ENCODE results near the gene ZNF575.
"Not testable (repeated sequence)": the region's sequence is repeated elsewhere in the genome, so short reads cannot be mapped to it uniquely, and the experiment has no call there.

Gene ZNF575

DNA sequence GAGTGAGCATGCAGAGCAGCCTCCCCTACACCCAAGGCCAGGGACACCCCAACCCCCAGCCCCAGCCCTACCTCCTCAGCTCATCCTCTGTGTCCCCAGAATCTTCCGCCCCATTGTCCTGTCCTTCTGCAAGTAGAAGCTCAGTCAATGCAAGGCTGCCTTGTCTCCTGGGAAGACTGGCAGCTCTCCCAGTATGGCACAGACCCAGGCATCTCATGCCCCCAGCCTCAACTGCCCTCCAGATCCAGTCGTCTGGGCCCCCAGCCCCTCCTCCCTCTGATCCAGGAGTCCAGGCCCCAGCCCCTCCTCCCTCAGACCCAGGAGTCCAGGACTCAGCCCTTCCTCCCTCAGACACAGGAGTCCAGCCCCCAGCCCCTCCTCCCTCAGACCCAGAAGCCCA, 13.0 kb downstream of the ZNF575 start:
- Histone ChIP-seq H3K27ac (ENCODE audit: low read depth, low read length) (no peak overlapping the region), H3K27me3 (ENCODE audit: control insufficient read depth, insufficient read depth, low read length) (no peaks in the 10 kb centered on the region), H3K4me1 (ENCODE audit: control insufficient read depth, insufficient read depth, low read length) (no peaks in the 10 kb centered on the region), H3K36me3 (ENCODE audit: control insufficient read depth, insufficient read depth, low read length) (peaks cover 48% of the 10 kb centered on the region), H3K9ac (ENCODE audit: low read length) (no peak overlapping the region), H3K4me3 (ENCODE audit: low read depth, low read length) (no peak overlapping the region), H3K9me3 (ENCODE audit: control insufficient read depth, insufficient read depth, low read depth, low read length) (no peaks in the 10 kb centered on the region)

DNA sequence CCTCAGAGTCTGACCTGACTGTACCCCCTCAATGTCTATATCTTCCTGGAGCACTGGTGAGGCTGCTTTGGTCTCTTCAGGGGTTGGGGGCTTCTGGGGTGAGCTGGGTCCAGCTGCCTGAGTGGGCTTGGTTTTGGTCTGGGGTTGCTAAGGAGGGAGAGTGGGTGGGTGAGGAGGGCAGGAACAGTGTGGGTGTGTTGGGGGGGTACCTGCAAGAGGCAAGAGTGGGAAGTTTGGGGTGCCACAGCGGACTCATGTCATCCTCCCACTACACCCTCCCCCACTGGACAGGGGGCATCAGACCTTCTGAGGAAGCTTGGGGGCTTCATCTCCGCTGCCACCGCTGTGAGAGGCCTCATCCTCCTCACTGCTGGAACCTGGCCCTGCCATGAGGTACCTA, 13.6 kb downstream of the ZNF575 start:
- H3K27me3 ChIP-seq (ENCODE audit: control insufficient read depth, insufficient read depth, low read length), result no peaks in the 10 kb centered on the region
- H3K4me3 ChIP-seq (ENCODE audit: low read depth, low read length), result no peak overlapping the region
- no peak overlapping the region for H3K27ac ChIP-seq (ENCODE audit: low read depth, low read length)
- no peaks in the 10 kb centered on the region for H3K4me1 ChIP-seq (ENCODE audit: control insufficient read depth, insufficient read depth, low read length)
- no peak overlapping the region for H3K9ac ChIP-seq (ENCODE audit: low read length)
- no peaks in the 10 kb centered on the region for H3K9me3 ChIP-seq (ENCODE audit: control insufficient read depth, insufficient read depth, low read depth, low read length)
- H3K36me3 ChIP-seq (ENCODE audit: control insufficient read depth, insufficient read depth, low read length), result peaks cover 50% of the 10 kb centered on the region

DNA sequence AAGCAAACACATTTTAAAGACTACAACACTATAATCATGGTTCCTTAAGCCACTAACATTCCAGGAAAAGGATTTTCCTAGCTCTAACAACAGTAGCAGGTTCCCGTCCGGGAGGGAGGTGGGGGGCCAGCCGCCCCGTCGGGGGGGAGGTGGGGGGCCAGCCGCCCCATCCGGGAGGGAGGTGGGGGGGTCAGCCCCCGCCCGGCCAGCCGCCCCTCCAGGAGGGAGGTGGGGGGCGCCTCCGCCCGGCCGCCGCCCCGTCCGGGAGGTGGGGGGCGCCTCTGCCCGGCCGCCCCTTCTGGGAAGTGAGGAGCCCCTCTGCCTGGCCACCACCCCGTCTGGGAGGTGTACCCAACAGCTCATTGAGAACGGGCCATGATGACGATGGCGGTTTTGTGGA, 14.9 kb downstream of the ZNF575 start:
- peaks cover 48% of the 10 kb centered on the region for H3K36me3 ChIP-seq (ENCODE audit: control insufficient read depth, insufficient read depth, low read length)
- not testable (repeated sequence) for H3K27ac ChIP-seq (ENCODE audit: low read depth, low read length); H3K9ac ChIP-seq (ENCODE audit: low read length); H3K27me3 ChIP-seq (ENCODE audit: control insufficient read depth, insufficient read depth, low read length); H3K4me3 ChIP-seq (ENCODE audit: low read depth, low read length); H3K9me3 ChIP-seq (ENCODE audit: control insufficient read depth, insufficient read depth, low read depth, low read length); H3K4me1 ChIP-seq (ENCODE audit: control insufficient read depth, insufficient read depth, low read length)

DNA sequence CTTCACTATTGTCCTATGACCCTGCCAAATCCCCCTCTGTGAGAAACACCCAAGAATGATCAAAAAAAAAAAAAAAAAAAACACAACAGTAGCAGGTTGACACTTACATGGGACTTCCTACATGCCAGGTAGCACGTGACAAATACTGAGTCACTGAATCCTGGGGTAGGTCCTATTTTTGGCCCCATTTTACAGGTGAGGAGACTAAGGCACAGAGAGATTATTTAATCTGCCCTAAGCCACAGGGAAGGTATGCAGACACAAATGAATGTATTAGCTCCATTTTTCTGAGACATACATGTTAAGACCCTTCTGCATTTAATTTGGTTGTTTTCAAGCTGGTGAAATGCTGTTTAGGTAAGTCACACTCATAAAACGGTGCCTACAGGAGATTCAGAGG, 15.7 kb downstream of the ZNF575 start:
- Histone ChIP-seq H3K9me3 (ENCODE audit: control insufficient read depth, insufficient read depth, low read depth, low read length) (no peaks in the 10 kb centered on the region), H3K36me3 (ENCODE audit: control insufficient read depth, insufficient read depth, low read length) (peaks cover 48% of the 10 kb centered on the region), H3K4me1 (ENCODE audit: control insufficient read depth, insufficient read depth, low read length) (no peaks in the 10 kb centered on the region), H3K9ac (ENCODE audit: low read length) (no peak overlapping the region), H3K4me3 (ENCODE audit: low read depth, low read length) (no peak overlapping the region), H3K27me3 (ENCODE audit: control insufficient read depth, insufficient read depth, low read length) (no peaks in the 10 kb centered on the region), H3K27ac (ENCODE audit: low read depth, low read length) (no peak overlapping the region)

GRCh38 chr19:43551399-43552197, 18.6 kb downstream of the ZNF575 start:
- Histone ChIP-seq H3K36me3 (ENCODE audit: control insufficient read depth, insufficient read depth, low read length) (peaks cover 44% of the 10 kb centered on the region), H3K27ac (ENCODE audit: low read depth, low read length) (no peak overlapping the region), H3K4me1 (ENCODE audit: control insufficient read depth, insufficient read depth, low read length) (no peaks in the 10 kb centered on the region), H3K9ac (ENCODE audit: low read length) (no peak overlapping the region), H3K9me3 (ENCODE audit: control insufficient read depth, insufficient read depth, low read depth, low read length) (no peaks in the 10 kb centered on the region), H3K4me3 (ENCODE audit: low read depth, low read length) (no peak overlapping the region), H3K27me3 (ENCODE audit: control insufficient read depth, insufficient read depth, low read length) (no peaks in the 10 kb centered on the region)

- Histone ChIP-seq H3K27me3 (ENCODE audit: control insufficient read depth, insufficient read depth, low read length) (no peaks in the 10 kb centered on the region), H3K9me3 (ENCODE audit: control insufficient read depth, insufficient read depth, low read depth, low read length) (no peaks in the 10 kb centered on the region), H3K4me3 (ENCODE audit: low read depth, low read length) (no peak overlapping the region), H3K27ac (ENCODE audit: low read depth, low read length) (no peak overlapping the region), H3K4me1 (ENCODE audit: control insufficient read depth, insufficient read depth, low read length) (no peaks in the 10 kb centered on the region), H3K36me3 (ENCODE audit: control insufficient read depth, insufficient read depth, low read length) (peaks cover 44% of the 10 kb centered on the region), H3K9ac (ENCODE audit: low read length) (no peak overlapping the region)
These were observed 19.1 kb downstream of the ZNF575 start for GRCh38 chr19:43552198-43552450.

DNA sequence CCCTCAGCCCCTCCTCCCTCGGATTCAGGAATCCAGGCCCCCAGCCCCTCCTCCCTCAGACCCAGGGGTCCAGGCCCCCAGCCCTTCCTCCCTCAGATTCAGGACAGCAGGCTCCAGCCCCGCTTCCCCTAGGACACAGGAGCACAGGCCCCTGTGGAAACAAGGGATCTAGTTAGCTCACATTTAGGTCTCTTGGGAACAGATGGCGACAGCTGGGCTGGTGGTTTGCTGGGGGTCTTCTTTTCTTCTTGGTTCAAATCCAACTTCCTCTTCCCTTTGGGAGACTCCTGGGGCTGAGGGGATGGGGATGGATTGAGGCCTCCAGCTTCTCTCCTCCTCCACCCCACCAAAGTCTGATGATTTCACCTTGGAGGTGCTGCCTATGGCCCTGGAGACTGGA, 19.6 kb downstream of the ZNF575 start:
- H3K36me3 ChIP-seq (ENCODE audit: control insufficient read depth, insufficient read depth, low read length), result peaks cover 44% of the 10 kb centered on the region
- H3K4me1 ChIP-seq (ENCODE audit: control insufficient read depth, insufficient read depth, low read length), result no peaks in the 10 kb centered on the region
- H3K27ac ChIP-seq (ENCODE audit: low read depth, low read length), result no peak overlapping the region
- H3K9me3 ChIP-seq (ENCODE audit: control insufficient read depth, insufficient read depth, low read depth, low read length), result no peaks in the 10 kb centered on the region
- H3K4me3 ChIP-seq (ENCODE audit: low read depth, low read length), result no peak overlapping the region
- H3K9ac ChIP-seq (ENCODE audit: low read length), result no peak overlapping the region
- H3K27me3 ChIP-seq (ENCODE audit: control insufficient read depth, insufficient read depth, low read length), result no peaks in the 10 kb centered on the region

DNA sequence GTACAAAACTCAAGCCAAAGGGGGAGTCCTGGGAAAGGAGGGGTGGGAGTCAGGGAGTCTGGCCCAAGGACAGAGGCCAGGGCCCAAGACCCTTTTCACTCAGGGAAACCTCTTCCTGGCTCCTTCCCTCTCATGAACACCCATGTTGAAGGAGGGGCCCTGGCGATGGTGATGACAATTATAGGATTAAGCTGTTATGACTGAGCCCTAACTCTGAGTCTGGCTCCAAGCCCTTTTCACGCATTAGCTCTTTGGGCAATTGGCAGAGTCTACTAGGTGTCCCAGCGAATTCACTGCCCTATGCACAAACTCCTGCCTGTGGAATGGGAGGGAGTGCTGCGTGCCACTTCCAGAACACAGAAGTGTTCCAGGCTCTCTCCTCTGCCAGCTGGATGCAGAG, 20.7 kb downstream of the ZNF575 start:
- Histone ChIP-seq H3K9me3 (ENCODE audit: control insufficient read depth, insufficient read depth, low read depth, low read length) (no peaks in the 10 kb centered on the region), H3K27me3 (ENCODE audit: control insufficient read depth, insufficient read depth, low read length) (no peaks in the 10 kb centered on the region), H3K9ac (ENCODE audit: low read length) (no peak overlapping the region), H3K36me3 (ENCODE audit: control insufficient read depth, insufficient read depth, low read length) (peaks cover 49% of the 10 kb centered on the region), H3K4me3 (ENCODE audit: low read depth, low read length) (no peak overlapping the region), H3K27ac (ENCODE audit: low read depth, low read length) (no peak overlapping the region), H3K4me1 (ENCODE audit: control insufficient read depth, insufficient read depth, low read length) (no peaks in the 10 kb centered on the region)

- Histone ChIP-seq H3K4me3 (ENCODE audit: low read depth, low read length) (no peak overlapping the region), H3K27me3 (ENCODE audit: control insufficient read depth, insufficient read depth, low read length) (no peaks in the 10 kb centered on the region), H3K9ac (ENCODE audit: low read length) (no peak overlapping the region), H3K27ac (ENCODE audit: low read depth, low read length) (no peak overlapping the region), H3K4me1 (ENCODE audit: control insufficient read depth, insufficient read depth, low read length) (no peaks in the 10 kb centered on the region), H3K9me3 (ENCODE audit: control insufficient read depth, insufficient read depth, low read depth, low read length) (no peaks in the 10 kb centered on the region), H3K36me3 (ENCODE audit: control insufficient read depth, insufficient read depth, low read length) (peaks cover 46% of the 10 kb centered on the region)
These were observed 21.4 kb downstream of the ZNF575 start for GRCh38 chr19:43554317-43554895.

GRCh38 chr19:43555185-43555770, 22.3 kb downstream of the ZNF575 start:
- no peaks in the 10 kb centered on the region for H3K4me1 ChIP-seq (ENCODE audit: control insufficient read depth, insufficient read depth, low read length)
- H3K27ac ChIP-seq (ENCODE audit: low read depth, low read length), result no peak overlapping the region
- no peaks in the 10 kb centered on the region for H3K27me3 ChIP-seq (ENCODE audit: control insufficient read depth, insufficient read depth, low read length)
- no peak overlapping the region for H3K9ac ChIP-seq (ENCODE audit: low read length)
- no peak overlapping the region for H3K4me3 ChIP-seq (ENCODE audit: low read depth, low read length)
- no peaks in the 10 kb centered on the region for H3K9me3 ChIP-seq (ENCODE audit: control insufficient read depth, insufficient read depth, low read depth, low read length)
- peaks cover 47% of the 10 kb centered on the region for H3K36me3 ChIP-seq (ENCODE audit: control insufficient read depth, insufficient read depth, low read length)

DNA sequence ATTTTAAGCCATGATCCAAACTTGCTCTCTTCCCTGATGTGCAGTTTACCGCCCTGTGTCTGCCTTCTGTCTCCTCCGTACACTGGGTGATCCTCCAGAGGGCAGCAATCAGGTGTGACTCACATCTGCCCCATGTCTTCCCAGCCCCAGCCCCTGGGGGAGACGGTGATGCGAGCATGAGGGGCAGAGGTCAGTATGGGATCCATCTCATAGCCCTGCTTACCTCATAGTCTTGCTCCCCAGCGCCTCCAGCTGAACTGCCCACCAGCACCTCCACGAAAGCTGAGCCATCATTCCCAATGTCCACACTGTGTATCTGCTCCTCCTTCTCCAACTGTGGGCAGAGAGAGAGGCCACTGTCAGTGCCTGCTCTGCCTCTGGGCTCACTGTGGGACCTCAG, 27.7 kb downstream of the ZNF575 start:
- peaks cover 36% of the 10 kb centered on the region for H3K36me3 ChIP-seq (ENCODE audit: control insufficient read depth, insufficient read depth, low read length)
- no peak overlapping the region for H3K9ac ChIP-seq (ENCODE audit: low read length)

More for the DNA sequence above, 27.7 kb downstream of the ZNF575 start:
- Histone ChIP-seq H3K4me1 (ENCODE audit: control insufficient read depth, insufficient read depth, low read length) (no peaks in the 10 kb centered on the region), H3K27ac (ENCODE audit: low read depth, low read length) (no peak overlapping the region), H3K4me3 (ENCODE audit: low read depth, low read length) (no peak overlapping the region), H3K9me3 (ENCODE audit: control insufficient read depth, insufficient read depth, low read depth, low read length) (no peaks in the 10 kb centered on the region), H3K27me3 (ENCODE audit: control insufficient read depth, insufficient read depth, low read length) (no peaks in the 10 kb centered on the region)

Measured in HUES6 (cell line).